Trophoblast cell (in vitro differentiated cells and primary cell): Measurements from ENCODE around the gene TRIP12.
A peak's percentile ranks its signal among the peaks of the same experiment; 100 is the strongest.
"Not testable (repeated sequence)": the region's sequence is repeated elsewhere in the genome, so short reads cannot be mapped to it uniquely, and the experiment has no call there.

ENCODE experiments used
- DNase-seq, 2 donors: peaks; one replicate each; pipeline ENCODE4 v3.0.0-alpha.2; 2016
- H2AFZ ChIP-seq: 2 replicates; pipeline ENCODE4 v1.6.1; 2013; ENCODE audit warnings: low read length, moderate library complexity, mild to moderate bottlenecking; ENCODE audit not compliant: insufficient read depth, poor library complexity
- H2AK5ac ChIP-seq: 2 replicates; pipeline ENCODE4 v1.6.1; 2013; ENCODE audit warnings: mild to moderate bottlenecking, low read length
- H2BK120ac ChIP-seq: 2 replicates; pipeline ENCODE4 v1.6.1; 2013; ENCODE audit warnings: low read length, mild to moderate bottlenecking, moderate library complexity; ENCODE audit not compliant: insufficient read depth, poor library complexity
- H2BK12ac ChIP-seq: 2 replicates; pipeline ENCODE4 v1.6.1; 2013; ENCODE audit warnings: mild to moderate bottlenecking, low read length, moderate library complexity
- H2BK5ac ChIP-seq: 2 replicates; pipeline ENCODE4 v1.6.1; 2013; ENCODE audit warnings: low read length, low read depth, moderate library complexity, mild to moderate bottlenecking; ENCODE audit not compliant: poor library complexity
- H3K14ac ChIP-seq: 2 replicates; pipeline ENCODE4 v1.6.1; 2013; ENCODE audit warnings: mild to moderate bottlenecking, low read length
- H3K18ac ChIP-seq: 2 replicates; pipeline ENCODE4 v1.6.1; 2013; ENCODE audit warnings: mild to moderate bottlenecking, low read length
- H3K23ac ChIP-seq: 2 replicates; pipeline ENCODE4 v1.6.1; 2013; ENCODE audit warnings: low read length
- H3K27ac ChIP-seq: 2 replicates; pipeline ENCODE4 v1.5.1; 2013; ENCODE audit warnings: low read depth, mild to moderate bottlenecking, inconsistent platforms, low read length, moderate library complexity
- H3K27me3 ChIP-seq: 2 replicates; pipeline ENCODE4 v1.6.1; 2013; ENCODE audit warnings: inconsistent platforms, mild to moderate bottlenecking, low read length, moderate library complexity; ENCODE audit not compliant: insufficient read depth
- H3K36me3 ChIP-seq, 2 experiments: 1 replicate in 1 of 2; 2 replicates in 1 of 2; pipeline ENCODE4 v1.6.1; 2013; ENCODE audit warnings: low read length in 2 of 2, mild to moderate bottlenecking in 2 of 2, moderate library complexity in 1 of 2; ENCODE audit not compliant: insufficient read depth in 2 of 2, control insufficient read depth in 1 of 2
- H3K4ac ChIP-seq: 2 replicates; pipeline ENCODE4 v1.6.1; 2013; ENCODE audit warnings: low read depth, mild to moderate bottlenecking, low read length, moderate library complexity
- H3K4me1 ChIP-seq, 2 experiments: 1 replicate in 1 of 2; 2 replicates in 1 of 2; pipeline ENCODE4 v1.6.1; 2013; ENCODE audit warnings: low read length in 2 of 2, mild to moderate bottlenecking in 2 of 2, moderate library complexity in 1 of 2; ENCODE audit not compliant: insufficient read depth in 2 of 2, control insufficient read depth in 1 of 2
- H3K4me2 ChIP-seq: 2 replicates; pipeline ENCODE4 v1.6.1; 2013; ENCODE audit warnings: inconsistent platforms, mild to moderate bottlenecking, low read length, moderate library complexity
- H3K4me3 ChIP-seq: 2 replicates; pipeline ENCODE4 v1.5.1; 2013; ENCODE audit warnings: mild to moderate bottlenecking, low read depth, low read length, inconsistent platforms
- H3K79me1 ChIP-seq: one replicate; pipeline ENCODE4 v1.6.1; 2013; ENCODE audit warnings: low read length
- H3K79me2 ChIP-seq: 2 replicates; pipeline ENCODE4 v1.6.1; 2013; ENCODE audit warnings: low read length, mild to moderate bottlenecking; ENCODE audit not compliant: control insufficient read depth, insufficient read depth, poor library complexity
- H3K9ac ChIP-seq: 2 replicates; pipeline ENCODE4 v1.6.1; 2013; ENCODE audit warnings: mild to moderate bottlenecking, low read length
- H3K9me3 ChIP-seq: 2 replicates; pipeline ENCODE4 v1.6.1; 2013; ENCODE audit warnings: low read depth, mild to moderate bottlenecking, control low read depth, inconsistent platforms, low read length; ENCODE audit not compliant: insufficient read depth
- H4K12ac ChIP-seq: 2 replicates; pipeline ENCODE4 v1.6.1; 2013; ENCODE audit warnings: low read depth, mild to moderate bottlenecking, low read length, moderate library complexity
- H4K8ac ChIP-seq: 2 replicates; pipeline ENCODE4 v1.6.1; 2013; ENCODE audit warnings: low read depth, mild to moderate bottlenecking, low read length, moderate library complexity
- H4K91ac ChIP-seq: one replicate; pipeline ENCODE4 v1.6.1; 2013; ENCODE audit warnings: low read depth, mild to moderate bottlenecking, low read length, moderate library complexity
- WGBS: extraction: QIAGEN DNeasy Blood & Tissue Kit; methylation state at CpG from one replicate; pipeline ENCODE4 v1.1.7; 2013; ENCODE audit warnings: missing lambda C conversion rate; ENCODE audit not compliant: insufficient read length, insufficient coverage; ENCODE audit errors: extremely low coverage; 5-methylcytosine and 5-hydroxymethylcytosine counted together

TRIP12 gene

GRCh38 chr2:229927817-229928321, 6.1 kb upstream of the TRIP12 start:
- H3K36me3 ChIP-seq, result no peaks in the 10 kb centered on the region
- H3K4me2 ChIP-seq, result no peak overlapping the region
- no peak overlapping the region for H2AK5ac ChIP-seq
- no peaks in the 10 kb centered on the region for H3K79me1 ChIP-seq
- no peaks in the 10 kb centered on the region for H3K79me2 ChIP-seq
- H2BK12ac ChIP-seq, result no peak overlapping the region
- H3K23ac ChIP-seq, result no peak overlapping the region
- WGBS, result no CpG with 5 or more reads among the region's 2 CpGs
- H2BK120ac ChIP-seq, result no peak overlapping the region
- no peaks in the 10 kb centered on the region for H3K4me1 ChIP-seq
- H3K9ac ChIP-seq, result no peak overlapping the region
- H2AFZ ChIP-seq, result no peak overlapping the region
- no peak overlapping the region for H3K4ac ChIP-seq
- H3K9me3 ChIP-seq, result no peaks in the 10 kb centered on the region
- DNase-seq, result no peak
- H3K27ac ChIP-seq, result no peak overlapping the region
- H4K91ac ChIP-seq, result no peak overlapping the region
- no peak overlapping the region for H3K4me3 ChIP-seq
- no peak overlapping the region for H4K8ac ChIP-seq
- H3K14ac ChIP-seq, result no peak overlapping the region
- no peaks in the 10 kb centered on the region for H3K27me3 ChIP-seq
- no peak overlapping the region for H4K12ac ChIP-seq
- no peak overlapping the region for H3K18ac ChIP-seq
- no peak overlapping the region for H2BK5ac ChIP-seq

DNA sequence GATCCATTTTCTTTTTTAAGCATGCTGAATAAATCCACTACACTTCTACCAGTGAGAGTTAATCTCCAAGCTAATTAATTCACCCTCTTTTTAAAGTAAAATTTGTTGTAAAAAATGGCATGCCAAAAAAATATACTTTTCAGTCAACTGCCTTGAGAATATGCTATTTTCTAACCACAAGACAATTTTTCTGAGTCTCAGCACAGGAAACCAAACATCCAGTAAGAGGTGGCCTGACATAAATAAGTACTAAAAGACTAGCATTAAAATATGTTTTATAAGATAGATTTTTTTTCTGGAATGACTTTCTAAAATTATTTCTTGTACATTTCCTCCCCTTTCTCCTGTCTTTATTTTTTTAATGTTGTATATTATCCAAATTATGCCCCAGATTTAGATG, 3.4 kb upstream of the TRIP12 start:
- Histone ChIP-seq H3K79me1 (peaks cover 17% of the 10 kb centered on the region), H3K14ac (no peak overlapping the region), H2BK5ac (no peak overlapping the region), H3K4me1 (peaks cover 0 to 2% of the 10 kb centered on the region in 2 experiments), H2BK120ac (no peak overlapping the region), H3K4me2 (no peak overlapping the region), H4K12ac (no peak overlapping the region), H3K27ac (no peak overlapping the region), H3K27me3 (no peaks in the 10 kb centered on the region), H3K9me3 (no peaks in the 10 kb centered on the region), H2AK5ac (no peak overlapping the region), H3K9ac (no peak overlapping the region), H4K91ac (no peak overlapping the region), H3K4ac (no peak overlapping the region), H4K8ac (no peak overlapping the region), H3K4me3 (no peak overlapping the region), H3K23ac (no peak overlapping the region), H2BK12ac (no peak overlapping the region), H3K79me2 (peaks cover 17% of the 10 kb centered on the region), H2AFZ (no peak overlapping the region), H3K18ac (no peak overlapping the region), H3K36me3 (no peaks in the 10 kb centered on the region)
- no peak for DNase-seq

GRCh38 chr2:229924541-229924940, 2.7 kb upstream of the TRIP12 start:
- Histone ChIP-seq H3K79me1 (peaks cover 17% of the 10 kb centered on the region), H3K79me2 (peaks cover 18% of the 10 kb centered on the region)
- H2BK5ac ChIP-seq, H2BK120ac ChIP-seq, H3K4me2 ChIP-seq, H3K23ac ChIP-seq, H4K8ac ChIP-seq, H3K4me1 ChIP-seq, H3K27ac ChIP-seq, H3K27me3 ChIP-seq, H2AK5ac ChIP-seq, H3K9ac ChIP-seq, H3K14ac ChIP-seq, H2AFZ ChIP-seq, H4K12ac ChIP-seq, H3K18ac ChIP-seq, H3K36me3 ChIP-seq, H3K4ac ChIP-seq, H2BK12ac ChIP-seq, DNase-seq, H4K91ac ChIP-seq, H3K9me3 ChIP-seq, H3K4me3 ChIP-seq: not testable (repeated sequence)
- WGBS, result no CpG with 5 or more reads among the region's 10 CpGs

DNA sequence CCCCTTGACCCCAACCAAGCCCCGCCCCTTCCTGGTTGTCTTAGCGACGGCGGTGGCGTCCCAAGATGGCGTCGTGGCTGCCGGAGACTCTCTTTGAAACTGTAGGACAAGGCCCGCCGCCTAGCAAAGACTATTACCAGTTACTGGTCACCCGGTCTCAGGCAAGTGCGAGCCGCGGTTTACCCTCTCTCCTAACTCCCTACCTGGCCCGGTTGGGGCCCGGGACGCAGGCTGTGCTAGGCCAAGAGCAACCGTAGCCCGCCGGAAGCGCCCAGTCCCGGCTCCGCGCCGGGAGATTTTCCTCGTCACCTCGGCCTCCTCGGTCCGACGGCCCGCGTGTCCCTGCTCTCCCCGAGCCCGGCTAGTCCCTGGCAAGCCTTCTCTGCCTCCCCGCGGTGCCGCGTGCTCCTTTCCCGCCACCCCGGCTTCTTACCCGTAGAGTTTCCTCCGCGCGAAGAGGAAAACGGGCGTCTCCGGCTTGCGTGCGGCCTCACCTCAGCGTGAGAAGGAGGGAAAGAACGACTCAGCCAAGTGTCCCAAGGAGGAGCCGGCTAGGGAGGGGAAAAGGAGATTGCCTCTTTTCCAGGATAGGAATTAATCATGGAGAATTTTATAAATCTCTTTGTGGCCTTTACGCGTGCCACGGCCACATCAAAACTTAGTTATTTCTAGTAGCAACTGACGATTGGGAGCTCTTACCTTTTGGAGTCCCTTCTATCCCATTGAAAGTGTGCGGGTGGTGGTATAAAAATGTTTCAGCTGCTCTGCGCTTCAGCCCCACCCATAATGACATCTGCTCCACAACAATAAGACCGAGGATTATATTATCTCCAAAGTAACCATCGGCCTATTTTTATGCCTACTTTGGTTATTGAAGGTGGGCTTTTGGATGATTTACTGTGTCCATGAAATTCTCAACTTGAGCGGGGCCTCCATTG, 909 bp upstream of the TRIP12 start, which contains the start of gene FBXO36:
Gene FBXO36, plus strand, starts transcription at position 55 of the 938 bp plus-strand sequence. Its CDS starts 11 bp downstream, at position 66.
- H2BK12ac ChIP-seq, result peak within 1 kb of the TSS; percentile 50
- peak within 1 kb of the TSS; percentile 97 for H3K4me2 ChIP-seq
- H3K14ac ChIP-seq, result peak within 1 kb of the TSS; percentile 98
- H4K12ac ChIP-seq, result peak within 1 kb of the TSS; percentile 93
- no CpG with 5 or more reads among the region's 61 CpGs for WGBS
- peak within 1 kb of the TSS; percentile 98 for H2BK120ac ChIP-seq
- H3K4ac ChIP-seq, result peak within 1 kb of the TSS; percentile 93
- H2BK5ac ChIP-seq, result peak within 1 kb of the TSS; percentile 100
- peaks cover 0 to 2% of the 10 kb centered on the region in 2 experiments for H3K36me3 ChIP-seq
- peak within 1 kb of the TSS; percentile 27 for H2AK5ac ChIP-seq
- H3K4me3 ChIP-seq, result peak within 1 kb of the TSS; percentile 94
- H3K23ac ChIP-seq, result no peak within 1 kb of the TSS
- no peaks in the 10 kb centered on the region for H3K27me3 ChIP-seq
- H3K4me1 ChIP-seq, result peaks cover 0 to 5% of the 10 kb centered on the region in 2 experiments
- peak within 1 kb of the TSS; percentile 97 for H3K9ac ChIP-seq
- H2AFZ ChIP-seq, result peak within 1 kb of the TSS; percentile 97
- H3K79me2 ChIP-seq, result peaks cover 22% of the 10 kb centered on the region
- H3K18ac ChIP-seq, result peak within 1 kb of the TSS; percentile 93
- peak within 1 kb of the TSS; percentile 99 for H4K91ac ChIP-seq
- peaks cover 17% of the 10 kb centered on the region for H3K79me1 ChIP-seq
- peak within 1 kb of the TSS; percentile 96 for H4K8ac ChIP-seq
- DNase-seq, result peak; percentile 83 to 92
- no peaks in the 10 kb centered on the region for H3K9me3 ChIP-seq
- H3K27ac ChIP-seq, result peak within 1 kb of the TSS; percentile 97
